Measurements from ENCODE around the gene HEXD.

GRCh38 chr17:82489117-82489516 lies 71.0 kb downstream of the HEXD start:
- no peak for TF ChIP-seq SUZ12 (IDR thresholded peaks at IDR 0.05; ENCODE audit: extremely low read depth, insufficient read depth, insufficient read length)
- TF ChIP-seq ZNF274 (IDR thresholded peaks at IDR 0.05; ENCODE audit: low read depth, low read length): no peak

All from NT2/D1 (cell line).